Measurements from ENCODE around the gene TSPO2. TPM values are rescaled to one million over a fixed set of nuclear protein-coding genes. Genes with fewer than 3 reads are reported as not detected.
A peak's percentile ranks its signal among the peaks of the same experiment; 100 is the strongest.

TSPO2 gene
- total and polyA plus RNA-seq, 2 of the 13 experiments (the other 11 are each of a cell fraction or from before 2014, with no cell fraction given): 0.55 TPM; not detected in 1

DNA sequence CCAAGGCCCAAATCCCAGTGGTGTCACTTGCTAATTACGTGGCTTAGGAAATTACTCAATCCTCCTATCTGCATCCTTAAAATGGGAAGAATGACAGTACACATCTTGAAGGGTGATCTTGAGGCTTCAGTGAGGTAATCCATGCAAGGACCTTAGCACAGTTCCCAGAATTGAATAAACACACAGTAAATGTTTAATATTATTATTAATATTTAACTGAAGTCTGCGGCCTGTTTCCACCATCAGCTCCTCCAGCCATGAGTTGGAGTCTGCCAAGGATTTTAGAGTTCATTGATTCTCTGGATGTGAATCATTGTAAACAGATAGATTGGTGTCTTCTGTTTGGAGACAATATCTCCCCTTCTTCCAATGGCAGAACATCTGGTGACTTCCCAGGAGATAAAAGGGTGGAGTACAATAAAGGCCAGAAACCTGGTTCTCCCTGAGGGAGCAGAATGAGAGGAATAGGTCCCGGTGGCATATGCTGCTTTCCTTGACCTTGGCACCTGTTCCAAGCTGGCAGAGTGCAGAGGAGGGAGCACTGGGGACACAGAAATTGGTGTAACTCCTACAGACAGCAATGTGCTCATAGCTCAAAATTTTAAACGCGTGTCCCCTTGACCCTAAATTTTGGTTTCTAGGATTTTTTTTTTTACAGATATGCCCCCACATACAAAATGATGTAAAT is 28.7 kb upstream of the TSPO2 start (continued):
- TF ChIP-seq MAF1 (CRISPR knock-in tag; IDR thresholded peaks at IDR 0.05; ENCODE audit: borderline replicate concordance): no peak
- peak; percentile 43; the same call in 1 of the 2 replicates for TF ChIP-seq ZNF629 (CRISPR knock-in tag; conservative IDR thresholded peaks at IDR 0.05)
- TF ChIP-seq, protein P1, sequence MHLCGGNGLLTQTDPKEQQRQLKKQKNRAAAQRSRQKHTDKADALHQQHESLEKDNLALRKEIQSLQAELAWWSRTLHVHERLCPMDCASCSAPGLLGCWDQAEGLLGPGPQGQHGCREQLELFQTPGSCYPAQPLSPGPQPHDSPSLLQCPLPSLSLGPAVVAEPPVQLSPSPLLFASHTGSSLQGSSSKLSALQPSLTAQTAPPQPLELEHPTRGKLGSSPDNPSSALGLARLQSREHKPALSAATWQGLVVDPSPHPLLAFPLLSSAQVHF (CRISPR knock-in tag; IDR thresholded peaks at IDR 0.05): no peak
- TF ChIP-seq NFKB2 (CRISPR knock-in tag; IDR thresholded peaks at IDR 0.05; ENCODE audit: borderline replicate concordance): no peak
- TF ChIP-seq ZNF564 (CRISPR knock-in tag; IDR thresholded peaks at IDR 0.05): no peak
- TF ChIP-seq, protein P2, sequence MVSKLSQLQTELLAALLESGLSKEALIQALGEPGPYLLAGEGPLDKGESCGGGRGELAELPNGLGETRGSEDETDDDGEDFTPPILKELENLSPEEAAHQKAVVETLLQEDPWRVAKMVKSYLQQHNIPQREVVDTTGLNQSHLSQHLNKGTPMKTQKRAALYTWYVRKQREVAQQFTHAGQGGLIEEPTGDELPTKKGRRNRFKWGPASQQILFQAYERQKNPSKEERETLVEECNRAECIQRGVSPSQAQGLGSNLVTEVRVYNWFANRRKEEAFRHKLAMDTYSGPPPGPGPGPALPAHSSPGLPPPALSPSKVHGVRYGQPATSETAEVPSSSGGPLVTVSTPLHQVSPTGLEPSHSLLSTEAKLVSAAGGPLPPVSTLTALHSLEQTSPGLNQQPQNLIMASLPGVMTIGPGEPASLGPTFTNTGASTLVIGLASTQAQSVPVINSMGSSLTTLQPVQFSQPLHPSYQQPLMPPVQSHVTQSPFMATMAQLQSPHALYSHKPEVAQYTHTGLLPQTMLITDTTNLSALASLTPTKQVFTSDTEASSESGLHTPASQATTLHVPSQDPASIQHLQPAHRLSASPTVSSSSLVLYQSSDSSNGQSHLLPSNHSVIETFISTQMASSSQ (IDR thresholded peaks at IDR 0.05; ENCODE audit: low read depth): peak; percentile 38
- TF ChIP-seq, protein P2 (CRISPR knock-in tag; IDR thresholded peaks at IDR 0.05; ENCODE audit: borderline replicate concordance): peak; percentile 36; the same call in 1 of the 2 replicates
- TF ChIP-seq ZNF484 (CRISPR knock-in tag; IDR thresholded peaks at IDR 0.05; ENCODE audit: borderline replicate concordance, low read depth): no peak

Data from HepG2 (cell line).